Calu3 (cell line): ENCODE data around the gene TIPARP. TPM values are rescaled to one million over a fixed set of nuclear protein-coding genes. Genes with fewer than 3 reads are reported as not detected.

Source experiments
- BruUV-seq: library from RNA; stranded (reverse); fragments of 400-500 nt; replicated peaks from 2 replicates; lab custom pipeline; 2021; lab: Mats Ljungman, UMichigan
- CTCF ChIA-PET: fragments of 300-600 bp; sonication (Branson Sonifier 250); formaldehyde crosslinking; loops from one replicate; lab custom pipeline; 2022; ENCODE audit warnings: antibody characterized with exemption; lab: Charles Lee
- DNase-seq: peaks from one replicate; pipeline ENCODE4 v3.0.0; 2022
- H3K27ac Mint-ChIP-seq: one replicate; pipeline ENCODE4 v1.8.0; 2022; ENCODE audit warnings: mixed read lengths; ENCODE audit not compliant: unreplicated experiment
- H3K27me3 Mint-ChIP-seq: one replicate; pipeline ENCODE4 v1.8.0; 2022; ENCODE audit warnings: mixed read lengths; ENCODE audit not compliant: unreplicated experiment
- H3K36me3 Mint-ChIP-seq: one replicate; pipeline ENCODE4 v1.8.0; 2022; ENCODE audit warnings: mild to moderate bottlenecking, moderate library complexity, mixed read lengths; ENCODE audit not compliant: insufficient read depth, unreplicated experiment
- H3K4me1 Mint-ChIP-seq: one replicate; pipeline ENCODE4 v1.8.0; 2022; ENCODE audit warnings: mild to moderate bottlenecking, low read depth, mixed read lengths; ENCODE audit not compliant: unreplicated experiment
- H3K4me3 Mint-ChIP-seq: one replicate; pipeline ENCODE4 v1.8.0; 2022; ENCODE audit warnings: mild to moderate bottlenecking, low read depth, moderate library complexity, mixed read lengths; ENCODE audit not compliant: unreplicated experiment
- H3K9me3 Mint-ChIP-seq: one replicate; pipeline ENCODE4 v1.8.0; 2022; ENCODE audit warnings: low read depth, mixed read lengths; ENCODE audit not compliant: unreplicated experiment
- CTCF ChIP-seq: fragments of 200-600 bp; IDR thresholded peaks from one replicate; pipeline ENCODE4 v1.8.0; 2022; ENCODE audit warnings: antibody characterized with exemption; ENCODE audit not compliant: unreplicated experiment
- intact Hi-C: fragments of 100-400 bp; cut with micrococcal nuclease; formaldehyde crosslinking; loops from one replicate; pipeline ENCODE4 v1.10.0; 2022; ENCODE audit not compliant: unreplicated experiment
- total RNA-seq: library from RNA; stranded (reverse); gene quantifications from 2 replicates; pipeline ENCODE4 v1.2.3, GENCODE V29; 2022

Gene TIPARP
- total RNA-seq, 1 experiment from 2014 or later: 91.4 TPM

- Mint-ChIP-seq H3K27me3 (no peaks in the 10 kb centered on the region), H3K4me3 (peak overlapping the region; percentile 99), H3K4me1 (peaks cover 45% of the 10 kb centered on the region), H3K27ac (peak overlapping the region; percentile 99), H3K9me3 (no peaks in the 10 kb centered on the region), H3K36me3 (peaks cover 52% of the 10 kb centered on the region)
- no peak for DNase-seq
- intact Hi-C loops: loop anchor here (1.0 to 5.0 kb wide), 6 partner anchors 45 to 521 kb away; partner anchors contain the start of gene SSR3
- no peak for TF ChIP-seq CTCF
- CTCF ChIA-PET: interaction anchor here (0.5 to 2.6 kb wide), 14 partner anchors 9 to 524 kb away, joined by 3 to 30 read pairs (median 4); partner anchors contain the start of gene SSR3
- TSS peak; percentile 36 for BruUV-seq
Observed at GRCh38 chr3:156673732-156674045, 701 bp upstream of the TIPARP start.

GRCh38 chr3:156674911-156675829 is 780 bp downstream of the TIPARP start:
- BruUV-seq: TSS peak; percentile 51
- intact Hi-C loops: loop anchor here (1.0 to 5.0 kb wide), 6 partner anchors 46 to 523 kb away; partner anchors contain the start of gene SSR3
- Mint-ChIP-seq H3K27ac (peak overlapping the region; percentile 99), H3K27me3 (no peaks in the 10 kb centered on the region), H3K9me3 (no peaks in the 10 kb centered on the region), H3K36me3 (peaks cover 67% of the 10 kb centered on the region), H3K4me1 (peaks cover 55% of the 10 kb centered on the region), H3K4me3 (peak overlapping the region; percentile 99)
- peak; percentile 67 for DNase-seq
- peak; percentile 54 for TF ChIP-seq CTCF
- CTCF ChIA-PET: interaction anchor here (0.8 to 2.6 kb wide), 19 partner anchors 10 to 501 kb away, joined by 3 to 30 read pairs (median 4); partner anchors contain the start of gene SSR3

- H3K4me1 Mint-ChIP-seq: peaks cover 65% of the 10 kb centered on the region
- intact Hi-C loops: loop anchor here (2.0 kb wide), 4 partner anchors 17 to 461 kb away; no protein-coding TSS in a partner anchor
Observed at GRCh38 chr3:156675830-156676767, 1.7 kb downstream of the TIPARP start.

More at GRCh38 chr3:156675830-156676767, 1.7 kb downstream of the TIPARP start:
- no peaks in the 10 kb centered on the region for H3K9me3 Mint-ChIP-seq
- peak overlapping the region; percentile 99 for H3K4me3 Mint-ChIP-seq
- BruUV-seq: no TSS peak
- CTCF ChIA-PET: interaction anchor here (0.7 to 2.6 kb wide), 10 partner anchors 10 to 489 kb away, joined by 3 to 13 read pairs (median 3); partner anchors contain the start of gene SSR3
- peak overlapping the region; percentile 99 for H3K27ac Mint-ChIP-seq
- DNase-seq: peak; percentile 70
- TF ChIP-seq CTCF: no peak
- H3K27me3 Mint-ChIP-seq: no peaks in the 10 kb centered on the region
- H3K36me3 Mint-ChIP-seq: peaks cover 76% of the 10 kb centered on the region
